ENCODE data around the gene TTBK1.

DNA sequence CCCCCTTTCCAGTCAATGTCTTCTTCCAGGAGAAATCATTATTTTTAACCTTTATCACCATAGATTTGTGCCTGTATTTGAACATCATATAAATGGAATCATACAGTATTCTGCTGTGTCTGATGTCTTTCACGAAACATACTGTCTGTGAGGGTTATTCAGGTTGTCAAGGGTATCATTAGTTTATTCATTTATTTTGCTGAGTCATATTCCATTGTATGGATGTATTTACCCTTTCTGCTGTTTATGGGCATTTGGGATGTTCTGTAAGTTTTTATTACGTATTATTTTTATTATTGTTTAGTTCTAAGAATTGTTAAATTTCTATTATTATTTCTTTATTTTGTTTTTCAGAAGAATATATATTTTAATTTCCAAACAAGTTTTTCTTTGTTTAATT, 36.0 kb upstream of the TTBK1 start:
- TF ChIP-seq, protein P1, sequence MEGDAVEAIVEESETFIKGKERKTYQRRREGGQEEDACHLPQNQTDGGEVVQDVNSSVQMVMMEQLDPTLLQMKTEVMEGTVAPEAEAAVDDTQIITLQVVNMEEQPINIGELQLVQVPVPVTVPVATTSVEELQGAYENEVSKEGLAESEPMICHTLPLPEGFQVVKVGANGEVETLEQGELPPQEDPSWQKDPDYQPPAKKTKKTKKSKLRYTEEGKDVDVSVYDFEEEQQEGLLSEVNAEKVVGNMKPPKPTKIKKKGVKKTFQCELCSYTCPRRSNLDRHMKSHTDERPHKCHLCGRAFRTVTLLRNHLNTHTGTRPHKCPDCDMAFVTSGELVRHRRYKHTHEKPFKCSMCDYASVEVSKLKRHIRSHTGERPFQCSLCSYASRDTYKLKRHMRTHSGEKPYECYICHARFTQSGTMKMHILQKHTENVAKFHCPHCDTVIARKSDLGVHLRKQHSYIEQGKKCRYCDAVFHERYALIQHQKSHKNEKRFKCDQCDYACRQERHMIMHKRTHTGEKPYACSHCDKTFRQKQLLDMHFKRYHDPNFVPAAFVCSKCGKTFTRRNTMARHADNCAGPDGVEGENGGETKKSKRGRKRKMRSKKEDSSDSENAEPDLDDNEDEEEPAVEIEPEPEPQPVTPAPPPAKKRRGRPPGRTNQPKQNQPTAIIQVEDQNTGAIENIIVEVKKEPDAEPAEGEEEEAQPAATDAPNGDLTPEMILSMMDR (IDR thresholded peaks at IDR 0.05), result no peak
- no peak for TF ChIP-seq POLR2AphosphoS5 (IDR thresholded peaks at IDR 0.05)

Data from suprapubic skin (tissue), 3 donors.